Stimulated activated CD8-positive, alpha-beta memory T cell treated with anti-CD3 and anti-CD28 coated beads, Interleukin-15, amount 100 ng/mL, for 24 hours (primary cell): ENCODE measurements around the gene FAM221A.
"Not testable (repeated sequence)": the region's sequence is repeated elsewhere in the genome, so short reads cannot be mapped to it uniquely, and the experiment has no call there.

ENCODE experiments used
- DNase-seq: peaks from one replicate; pipeline ENCODE4 v3.0.0-alpha.2; 2020; ENCODE audit warnings: low read depth

The FAM221A gene

GRCh38 chr7:23679898-23680413, at the start of gene FAM221A:
FAM221A (plus strand) TSS chr7:23680199; CDS start chr7:23680219, 20 bp downstream.
- peak; percentile 53 for DNase-seq

GRCh38 chr7:23633417-23633816, 46.6 kb upstream of the FAM221A start:
- no peak for DNase-seq

- no peak for DNase-seq
Measured at GRCh38 chr7:23645822-23646221, 34.2 kb upstream of the FAM221A start.

GRCh38 chr7:23653942-23654341, 26.1 kb upstream of the FAM221A start:
- DNase-seq, result no peak

- DNase-seq, result no peak
Measured at GRCh38 chr7:23654508-23654907, 25.5 kb upstream of the FAM221A start.

- DNase-seq, result no peak
Measured at GRCh38 chr7:23655433-23655832, 24.6 kb upstream of the FAM221A start.

GRCh38 chr7:23658831-23659427, 21.1 kb upstream of the FAM221A start:
- no peak for DNase-seq

- no peak for DNase-seq
Measured at GRCh38 chr7:23661385-23661784, 18.6 kb upstream of the FAM221A start.

- DNase-seq, result no peak
Measured at GRCh38 chr7:23662124-23662983, 17.6 kb upstream of the FAM221A start.

GRCh38 chr7:23662984-23663313, 17.1 kb upstream of the FAM221A start:
- DNase-seq, result no peak

- no peak for DNase-seq
Measured at GRCh38 chr7:23664122-23664521, 15.9 kb upstream of the FAM221A start.

GRCh38 chr7:23672033-23672432, 8.0 kb upstream of the FAM221A start:
- no peak for DNase-seq

- no peak for DNase-seq
Measured at GRCh38 chr7:23680414-23681405, 711 bp downstream of the FAM221A start.

- DNase-seq, result not testable (repeated sequence)
Measured at GRCh38 chr7:23684041-23684440, 4.0 kb downstream of the FAM221A start.

GRCh38 chr7:23685731-23686130, 5.7 kb downstream of the FAM221A start:
- no peak for DNase-seq

GRCh38 chr7:23687011-23687410, 7.0 kb downstream of the FAM221A start:
- DNase-seq, result no peak

- DNase-seq, result no peak
Measured at GRCh38 chr7:23689165-23689564, 9.2 kb downstream of the FAM221A start.

GRCh38 chr7:23691320-23691719, 11.3 kb downstream of the FAM221A start:
- DNase-seq, result no peak

GRCh38 chr7:23693224-23693623, 13.2 kb downstream of the FAM221A start:
- no peak for DNase-seq

- no peak for DNase-seq
Measured at GRCh38 chr7:23696916-23697441, 17.0 kb downstream of the FAM221A start.

- no peak for DNase-seq
Measured at GRCh38 chr7:23698822-23699221, 18.8 kb downstream of the FAM221A start.

GRCh38 chr7:23700046-23700445, 20.0 kb downstream of the FAM221A start:
- DNase-seq, result no peak
